ENCODE results near the gene GPR132.

The GPR132 gene

GRCh38 chr14:105076296-105076804 lies 11.1 kb upstream of the GPR132 start:
- no peak for TF ChIP-seq CTCF (IDR thresholded peaks at IDR 0.05)

- TF ChIP-seq CTCF (IDR thresholded peaks at IDR 0.05), result no peak
Observed at GRCh38 chr14:105075379-105076295, 10.4 kb upstream of the GPR132 start.

- TF ChIP-seq CTCF (IDR thresholded peaks at IDR 0.05), result no peak
Observed at GRCh38 chr14:105074601-105075053, 9.4 kb upstream of the GPR132 start.

- TF ChIP-seq CTCF (IDR thresholded peaks at IDR 0.05), result no peak
Observed at GRCh38 chr14:105073720-105074600, 8.7 kb upstream of the GPR132 start.

- no peak for TF ChIP-seq CTCF (IDR thresholded peaks at IDR 0.05)
Observed at GRCh38 chr14:105072892-105073719, 7.9 kb upstream of the GPR132 start.

GRCh38 chr14:105072381-105072861 lies 7.2 kb upstream of the GPR132 start:
- TF ChIP-seq CTCF (IDR thresholded peaks at IDR 0.05), result no peak
